HG03159 (cell line): ENCODE results near the gene TIMM10.
A peak's percentile ranks its signal among the peaks of the same experiment; 100 is the strongest.

Experiments used
- ATAC-seq: cut with Tn5 transposase; IDR thresholded peaks from one replicate; pipeline ENCODE4 v1.9.1; 2021; ENCODE audit warnings: mild to moderate bottlenecking, moderate library complexity; ENCODE audit not compliant: unreplicated experiment

Gene TIMM10

DNA sequence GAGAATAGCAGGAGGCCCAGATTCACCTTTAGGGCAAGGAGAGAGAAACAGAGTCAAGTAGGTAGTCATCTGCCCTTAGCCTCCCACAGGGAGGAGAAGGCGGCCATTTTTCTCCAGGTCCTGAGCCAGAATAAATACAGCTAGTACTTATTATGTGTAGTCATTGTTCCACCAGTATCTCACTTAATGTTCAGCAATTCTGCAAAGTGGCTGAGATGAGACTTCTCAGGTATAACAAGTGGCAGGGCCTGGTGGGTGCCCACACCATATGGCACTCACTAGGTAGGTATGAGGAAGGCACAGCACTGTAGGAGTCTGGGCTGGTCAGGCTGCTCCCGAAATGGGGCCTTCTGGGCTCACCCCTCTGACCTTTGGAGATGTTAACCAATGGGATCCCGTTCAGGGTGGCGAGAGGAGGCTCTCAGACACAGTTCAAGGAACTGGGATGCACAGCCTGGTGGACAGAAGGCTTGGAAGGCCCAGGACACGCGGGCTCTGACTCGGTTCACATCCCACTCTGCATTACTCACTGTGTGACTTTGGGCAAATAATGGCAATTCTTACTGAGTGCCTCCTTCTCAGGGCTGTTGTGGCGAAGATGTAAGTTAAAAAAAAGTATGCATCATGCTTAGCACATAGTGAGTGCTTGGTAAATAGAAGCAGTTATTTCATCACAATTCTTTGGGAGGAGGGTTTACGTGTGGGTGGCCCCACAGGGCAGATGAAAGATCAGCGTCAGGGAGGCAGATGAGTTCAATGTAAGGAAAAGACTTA lies 45.1 kb downstream of the TIMM10 start:
- ATAC-seq: no peak

DNA sequence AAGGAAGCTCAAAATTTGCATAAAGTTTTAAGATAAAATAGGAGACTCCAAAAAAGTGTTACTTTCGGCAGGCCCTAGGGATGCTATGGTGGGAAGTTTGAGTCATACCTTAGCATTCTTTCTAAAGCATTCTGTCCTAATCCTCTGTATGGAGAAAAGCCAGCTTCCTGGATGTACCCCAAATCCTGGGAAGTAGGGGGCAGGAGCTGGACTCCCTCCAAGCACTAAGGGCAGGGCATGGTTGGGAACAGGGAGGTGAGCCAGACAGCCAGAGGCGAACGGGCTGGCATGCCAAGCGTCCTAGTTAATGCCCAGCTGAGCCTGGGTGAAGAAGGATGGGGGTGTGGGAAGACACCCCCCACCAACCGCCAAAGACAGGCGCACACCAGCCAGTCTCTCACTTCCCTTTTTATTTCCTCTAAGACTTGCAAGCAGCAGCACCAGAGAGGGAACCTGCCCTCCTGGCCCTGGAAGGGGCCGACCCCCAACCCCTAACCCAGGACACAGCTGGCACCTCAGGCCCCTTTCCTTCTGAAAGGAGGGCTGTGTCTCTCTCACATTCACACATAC lies 46.3 kb downstream of the TIMM10 start:
- ATAC-seq: peak; percentile 59

DNA sequence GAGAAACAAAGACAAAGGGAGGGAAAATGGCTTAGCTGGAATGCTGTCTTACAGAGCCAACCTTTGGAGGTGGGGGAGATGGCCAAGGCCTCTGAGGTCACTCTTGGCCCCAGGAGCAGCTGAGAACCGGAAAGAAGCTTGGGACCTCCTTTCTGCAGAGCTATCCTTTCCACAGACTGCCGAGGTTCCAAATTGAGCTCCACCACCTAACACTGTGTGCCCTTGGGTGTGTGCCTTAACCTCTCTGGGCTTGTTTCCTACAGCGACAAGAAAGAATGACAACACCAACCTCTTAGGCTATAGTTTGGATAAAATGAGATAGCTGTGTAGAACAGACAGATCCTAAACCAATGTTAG lies 47.0 kb downstream of the TIMM10 start:
- no peak for ATAC-seq

DNA sequence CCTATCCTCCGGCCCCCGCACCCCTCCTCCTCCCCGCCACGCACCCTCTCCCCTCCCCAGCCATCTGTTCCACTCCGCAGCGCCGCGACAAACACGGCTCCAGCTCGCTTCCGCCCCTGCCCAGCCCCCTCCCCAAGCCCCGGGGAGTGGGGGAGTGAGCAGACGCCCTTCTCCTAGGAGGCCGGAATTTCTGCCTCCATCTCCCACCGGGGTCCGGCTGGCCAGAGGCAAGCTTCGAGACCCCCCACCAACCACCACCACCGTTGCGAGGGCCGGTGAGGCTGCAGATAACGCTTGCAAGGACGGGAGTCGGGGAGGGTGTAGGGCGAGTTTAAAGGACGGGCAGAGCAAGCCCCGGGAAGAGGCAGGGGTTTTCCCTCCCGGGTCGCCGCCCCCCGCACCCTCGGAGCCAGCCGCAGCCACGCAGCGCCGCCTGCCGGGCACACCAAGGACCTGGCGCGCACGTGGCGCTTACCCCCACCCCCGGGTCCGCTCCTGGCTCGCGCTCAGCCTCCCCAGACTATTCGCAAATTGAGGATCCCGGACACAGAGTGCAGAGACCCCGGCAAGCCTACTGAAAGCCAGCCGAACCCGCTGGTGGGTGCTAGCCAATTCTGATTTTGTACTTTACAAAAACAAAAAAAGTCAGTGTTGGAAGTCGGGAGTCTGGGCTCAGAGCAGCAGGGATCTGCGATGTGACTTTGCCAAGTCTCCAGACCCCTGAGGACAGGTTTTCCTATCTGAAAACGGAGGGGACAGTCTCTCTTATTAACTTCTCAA lies 47.6 kb downstream of the TIMM10 start:
- no peak for ATAC-seq

DNA sequence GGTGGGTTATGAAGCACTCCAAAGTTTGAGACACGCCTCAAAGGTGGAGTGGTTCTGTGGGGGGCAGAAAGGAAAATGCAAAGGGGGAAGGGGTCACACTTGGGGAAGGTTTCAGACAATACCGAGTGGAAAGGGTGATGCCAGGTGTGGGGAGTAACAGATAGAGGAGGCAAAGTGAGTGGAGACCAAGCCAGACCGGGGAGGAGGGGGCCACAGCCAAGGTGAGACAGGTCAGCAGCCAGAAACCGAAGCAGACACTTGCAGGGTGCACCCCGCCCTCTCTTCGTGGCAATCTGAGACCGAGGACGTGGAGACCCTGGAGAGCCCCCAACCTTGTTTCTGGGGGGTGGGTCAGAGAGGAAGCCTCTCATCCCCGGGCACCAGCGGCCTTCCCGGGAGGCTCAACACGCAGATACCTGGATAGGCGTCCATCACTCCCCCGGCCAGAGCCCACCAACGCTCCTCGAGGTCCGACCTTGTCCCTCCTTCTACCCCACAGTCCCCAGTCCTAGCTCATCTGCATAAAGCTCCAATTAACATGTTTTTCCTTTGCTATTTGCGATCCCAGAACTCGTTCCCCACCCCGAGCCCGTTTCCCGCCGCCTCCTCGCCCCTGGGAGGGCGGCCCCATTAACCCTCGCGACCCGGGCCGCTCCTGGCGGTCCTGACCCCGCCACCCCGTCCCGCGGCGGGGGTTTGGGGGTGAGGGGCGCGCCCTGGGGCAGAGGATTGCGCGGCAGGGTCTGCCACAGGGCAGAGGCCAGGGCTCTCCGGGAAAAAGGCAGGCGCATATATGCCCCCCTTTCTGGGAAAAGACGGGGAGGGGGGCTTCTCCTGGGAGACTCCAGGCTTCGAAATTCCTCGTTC lies 48.4 kb downstream of the TIMM10 start:
- ATAC-seq: no peak

DNA sequence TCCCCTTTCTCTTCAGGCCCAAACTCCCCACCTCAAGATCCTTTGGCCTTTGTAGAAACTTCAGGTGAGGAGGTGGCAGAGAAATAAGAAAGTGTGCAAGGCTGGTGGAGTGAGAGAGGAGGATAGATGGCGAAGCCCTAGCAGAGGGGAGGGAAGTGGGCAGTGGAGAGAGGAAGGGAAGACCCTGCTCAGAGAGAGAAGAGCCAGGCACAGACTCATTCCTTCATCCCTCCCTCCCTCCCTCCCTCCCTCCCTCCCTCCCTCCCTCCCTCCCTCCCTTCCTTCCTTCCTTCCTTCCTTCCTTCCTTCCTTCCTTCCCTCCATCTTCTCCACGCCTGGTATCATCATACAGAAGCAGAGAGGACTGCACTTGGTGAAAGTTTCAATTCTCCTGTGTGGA lies 49.2 kb downstream of the TIMM10 start:
- ATAC-seq: no peak

DNA sequence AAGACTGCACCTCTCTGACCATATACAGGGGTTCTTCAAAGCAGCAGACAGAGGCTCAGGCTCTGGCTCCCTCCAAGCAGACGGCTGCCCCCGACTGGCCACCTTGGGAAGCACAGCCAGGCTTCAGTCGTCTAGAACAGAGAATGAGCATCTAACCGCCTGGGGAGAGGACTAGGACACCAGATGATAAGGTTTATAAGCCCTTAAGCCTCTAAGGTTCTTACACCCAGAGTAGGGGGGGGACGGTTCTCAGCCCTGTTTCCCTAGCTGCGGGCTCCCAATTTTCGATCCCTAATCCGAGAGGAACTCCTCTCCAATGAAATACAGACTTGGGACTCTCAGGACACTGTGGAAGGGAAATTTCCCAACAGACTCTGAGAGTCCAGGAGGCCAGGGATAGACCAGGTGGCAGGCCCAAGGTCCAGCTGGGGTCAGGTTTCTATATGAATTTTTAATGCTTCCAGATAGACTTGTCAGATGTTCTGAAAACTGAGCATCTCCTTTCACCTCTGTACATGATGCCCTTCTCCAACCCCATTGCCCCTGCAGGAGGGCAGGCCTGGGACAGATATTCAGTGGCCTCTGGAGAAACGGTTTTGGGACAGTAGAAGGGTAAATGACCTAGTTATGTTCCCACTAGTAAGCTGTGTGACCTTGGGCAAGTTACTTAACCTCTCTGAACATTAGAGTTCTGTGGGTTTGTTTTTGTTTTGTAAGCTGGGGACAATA lies 50.0 kb downstream of the TIMM10 start:
- ATAC-seq: peak; percentile 50

DNA sequence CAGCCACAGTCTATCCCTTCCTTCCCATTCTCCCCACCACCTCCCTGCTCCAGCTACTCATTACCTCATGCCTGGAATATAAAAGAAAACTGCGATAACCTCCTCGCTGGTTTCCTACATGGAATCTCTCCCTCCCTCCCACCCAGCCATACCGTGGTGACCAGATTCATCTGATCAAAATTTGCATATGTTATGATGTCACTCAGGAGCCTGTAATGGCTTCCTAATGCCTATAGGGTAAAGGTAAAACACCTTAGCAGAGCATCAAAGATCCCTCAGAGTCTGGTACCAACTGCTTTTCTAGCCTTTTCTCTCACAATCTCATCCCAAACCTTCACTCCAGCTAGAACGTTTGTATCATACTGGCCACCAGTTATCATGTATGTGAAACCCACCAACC lies 50.6 kb downstream of the TIMM10 start:
- no peak for ATAC-seq

DNA sequence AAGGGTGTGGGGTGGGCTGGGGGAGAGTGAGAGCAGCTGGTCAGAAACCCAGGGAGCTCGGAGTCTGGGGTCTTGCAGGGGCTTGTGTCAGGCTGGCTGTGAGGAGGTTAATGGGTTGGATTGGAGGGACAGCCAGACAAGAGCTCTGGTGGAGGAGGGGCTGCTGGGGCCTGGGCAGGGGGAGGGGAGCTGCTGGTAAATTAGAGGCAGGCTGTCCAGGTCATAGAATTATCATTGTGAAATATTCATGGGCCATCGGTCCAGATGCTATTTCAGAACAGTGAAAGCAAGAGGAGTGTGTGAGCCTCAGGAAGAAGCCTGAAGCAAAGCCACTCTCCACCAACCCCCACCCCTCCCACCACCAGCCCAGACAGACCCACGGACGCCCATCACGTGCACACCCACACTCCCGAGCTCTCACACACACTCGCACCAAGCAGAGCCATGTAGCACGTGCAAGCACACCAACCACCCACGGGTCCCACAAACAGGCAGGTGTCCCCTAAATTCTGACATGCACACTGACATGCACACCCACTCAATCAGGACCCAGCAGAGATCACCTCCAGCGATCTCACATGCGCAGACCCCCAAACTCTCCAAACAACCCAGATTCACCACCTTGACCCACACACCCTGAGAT lies 51.4 kb downstream of the TIMM10 start:
- no peak for ATAC-seq
